Vagina (tissue), 2 donors: Measurements from ENCODE around the gene NLGN4Y. TPM values are rescaled to one million over a fixed set of nuclear protein-coding genes. Genes with fewer than 3 reads are reported as not detected.

Source experiments
- DNase-seq, 2 donors: peaks; one replicate each; pipeline ENCODE4 v3.0.0-alpha.2; 2017; ENCODE audit errors: extremely low spot score in 2 of 2
- H3K27ac ChIP-seq: fragments of 200-600 bp; sonication (generic); one replicate; pipeline ENCODE4 v1.5.1; 2019
- H3K27me3 ChIP-seq: fragments of 200-600 bp; sonication (generic); one replicate; pipeline ENCODE4 v1.5.1; 2019
- H3K36me3 ChIP-seq, 2 donors: fragments of 200-600 bp; sonication (generic); one replicate each; pipeline ENCODE4 v1.5.1; 2017 to 2019
- H3K4me1 ChIP-seq: fragments of 200-600 bp; sonication (generic); one replicate; pipeline ENCODE4 v1.5.1; 2019
- H3K4me3 ChIP-seq, 2 donors: fragments of 200-600 bp; sonication (generic); 1 replicate in 1 of 2; 2 replicates in 1 of 2; pipeline ENCODE4 v1.5.1; 2016 to 2019
- H3K9me3 ChIP-seq: fragments of 200-600 bp; sonication (generic); one replicate; pipeline ENCODE4 v1.5.1; 2019
- POLR2A ChIP-seq, 2 donors: fragments of 450-650 bp; IDR thresholded peaks; one replicate each; pipeline ENCODE4 v1.6.1; 2017; ENCODE audit warnings: antibody characterized with exemption in 2 of 2, mild to moderate bottlenecking in 2 of 2, moderate library complexity in 2 of 2
- POLR2AphosphoS5 ChIP-seq, 2 donors: sonication (generic); formaldehyde crosslinking; IDR thresholded peaks; one replicate each; pipeline ENCODE4 v1.9.0; 2017; ENCODE audit warnings: antibody characterized with exemption in 2 of 2, mild to moderate bottlenecking in 2 of 2, low read depth in 1 of 2; ENCODE audit not compliant: insufficient read depth in 1 of 2
- intact Hi-C: fragments of 100-400 bp; cut with DNase I; formaldehyde crosslinking; loops from one replicate; pipeline ENCODE4 v1.15.1; 2023
- total RNA-seq: library from RNA; depleted of rRNA; stranded (reverse); fragments of >200 nt; gene quantifications from one replicate; pipeline ENCODE4 v1.2.3, GENCODE V29; 2016
- TF ChIP-seq, protein P1 (sequence below), 3 experiments: fragments of 450-650 bp in 2 of 3; fragments of 200-600 bp in 1 of 3; sonication (generic) in 1 of 3; IDR thresholded peaks; one replicate each; pipeline ENCODE4 v1.5.1; 2017 to 2019; ENCODE audit warnings: antibody characterized with exemption in 3 of 3, mild to moderate bottlenecking in 2 of 3, moderate library complexity in 2 of 3

NLGN4Y gene
- total RNA-seq, 1 donor from 2014 or later: not detected

DNA sequence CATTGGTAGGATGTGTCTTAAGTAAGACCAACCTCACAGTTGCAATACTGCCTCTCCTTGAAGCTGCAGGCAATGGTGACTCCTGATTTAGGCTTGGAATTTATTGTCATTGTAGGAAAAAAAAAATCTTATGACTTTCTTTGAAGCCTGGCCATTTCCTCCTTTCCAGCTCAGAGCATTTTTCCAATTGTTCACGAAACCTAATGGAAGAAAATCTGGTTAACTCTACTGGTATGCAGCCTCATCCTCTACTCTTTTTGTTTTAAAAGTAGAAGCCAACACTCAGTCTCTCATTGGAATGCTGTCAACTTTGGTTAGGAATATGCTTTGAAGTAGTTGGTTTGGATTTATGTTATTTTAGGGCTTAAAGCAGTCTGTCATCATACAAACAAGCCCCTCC lies 298.6 kb downstream of the NLGN4Y start:
- intact Hi-C loops: no loop called here
- no peaks in the 10 kb centered on the region for H3K9me3 ChIP-seq

DNA sequence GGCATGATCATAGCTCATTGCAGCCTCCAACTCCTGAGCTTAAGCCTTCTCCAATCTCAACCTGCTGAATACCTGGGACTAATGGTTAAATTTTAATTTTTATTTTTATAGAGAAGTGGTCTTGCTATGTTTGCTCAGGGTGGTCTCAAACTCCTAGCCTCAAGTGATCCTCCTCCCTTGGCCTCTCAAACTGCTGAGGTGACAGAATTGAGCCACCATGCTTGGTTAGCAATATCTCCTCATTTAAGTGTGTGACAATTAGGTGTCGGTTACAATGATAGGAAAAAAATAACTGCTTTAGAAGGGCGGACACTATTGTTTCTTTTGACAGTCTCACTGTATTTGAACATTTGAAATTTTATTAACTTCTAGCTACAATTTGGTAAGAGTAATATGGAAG lies 300.3 kb downstream of the NLGN4Y start:
- H3K27me3 ChIP-seq: no peaks in the 10 kb centered on the region
- no peak for DNase-seq
- TF ChIP-seq POLR2AphosphoS5 (IDR thresholded peaks at IDR 0.05; ENCODE audit: insufficient read depth in 1 of 2, low read depth in 1 of 2): no peak
- no peak for TF ChIP-seq POLR2A (IDR thresholded peaks at IDR 0.05)
- TF ChIP-seq, protein P1, sequence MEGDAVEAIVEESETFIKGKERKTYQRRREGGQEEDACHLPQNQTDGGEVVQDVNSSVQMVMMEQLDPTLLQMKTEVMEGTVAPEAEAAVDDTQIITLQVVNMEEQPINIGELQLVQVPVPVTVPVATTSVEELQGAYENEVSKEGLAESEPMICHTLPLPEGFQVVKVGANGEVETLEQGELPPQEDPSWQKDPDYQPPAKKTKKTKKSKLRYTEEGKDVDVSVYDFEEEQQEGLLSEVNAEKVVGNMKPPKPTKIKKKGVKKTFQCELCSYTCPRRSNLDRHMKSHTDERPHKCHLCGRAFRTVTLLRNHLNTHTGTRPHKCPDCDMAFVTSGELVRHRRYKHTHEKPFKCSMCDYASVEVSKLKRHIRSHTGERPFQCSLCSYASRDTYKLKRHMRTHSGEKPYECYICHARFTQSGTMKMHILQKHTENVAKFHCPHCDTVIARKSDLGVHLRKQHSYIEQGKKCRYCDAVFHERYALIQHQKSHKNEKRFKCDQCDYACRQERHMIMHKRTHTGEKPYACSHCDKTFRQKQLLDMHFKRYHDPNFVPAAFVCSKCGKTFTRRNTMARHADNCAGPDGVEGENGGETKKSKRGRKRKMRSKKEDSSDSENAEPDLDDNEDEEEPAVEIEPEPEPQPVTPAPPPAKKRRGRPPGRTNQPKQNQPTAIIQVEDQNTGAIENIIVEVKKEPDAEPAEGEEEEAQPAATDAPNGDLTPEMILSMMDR (IDR thresholded peaks at IDR 0.05): no peak
- intact Hi-C loops: no loop called here
- no peaks in the 10 kb centered on the region for H3K36me3 ChIP-seq
- no peaks in the 10 kb centered on the region for H3K4me1 ChIP-seq
- H3K4me3 ChIP-seq: no peak overlapping the region
- H3K27ac ChIP-seq: no peak overlapping the region
- no peaks in the 10 kb centered on the region for H3K9me3 ChIP-seq

More for the DNA sequence above, 298.6 kb downstream of the NLGN4Y start:
- no peaks in the 10 kb centered on the region for H3K27me3 ChIP-seq
- no peak for DNase-seq
- H3K4me1 ChIP-seq: no peaks in the 10 kb centered on the region
- no peak for TF ChIP-seq POLR2A (IDR thresholded peaks at IDR 0.05)
- TF ChIP-seq, protein P1 (IDR thresholded peaks at IDR 0.05): no peak
- no peak for TF ChIP-seq POLR2AphosphoS5 (IDR thresholded peaks at IDR 0.05; ENCODE audit: insufficient read depth in 1 of 2, low read depth in 1 of 2)
- H3K36me3 ChIP-seq: no peaks in the 10 kb centered on the region
- H3K4me3 ChIP-seq: no peak overlapping the region
- no peak overlapping the region for H3K27ac ChIP-seq

DNA sequence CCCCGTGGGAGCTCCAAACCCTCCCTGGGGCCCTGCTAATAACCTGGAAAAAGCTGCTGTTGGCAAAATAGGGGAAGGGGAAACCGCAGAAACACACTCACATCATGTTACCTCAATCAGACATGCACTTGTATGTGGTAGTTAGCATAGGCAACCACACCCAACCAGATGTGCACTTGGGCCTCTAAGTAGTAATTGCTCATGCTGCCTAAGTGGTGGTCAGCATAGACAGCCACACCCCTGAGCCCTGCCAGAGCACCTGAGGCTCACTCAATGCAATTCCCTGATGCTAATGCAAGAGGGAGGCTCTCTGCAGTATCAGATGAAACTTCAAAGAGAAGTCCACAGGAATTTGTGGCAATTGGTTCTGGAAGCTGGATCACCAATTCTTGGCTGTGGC lies 301.4 kb downstream of the NLGN4Y start:
- intact Hi-C loops: no loop called here
- DNase-seq: no peak
- TF ChIP-seq POLR2A (IDR thresholded peaks at IDR 0.05): no peak
- TF ChIP-seq, protein P1 (IDR thresholded peaks at IDR 0.05): no peak
- Histone ChIP-seq H3K4me1 (no peaks in the 10 kb centered on the region), H3K9me3 (no peaks in the 10 kb centered on the region), H3K4me3 (no peak overlapping the region), H3K27me3 (no peaks in the 10 kb centered on the region), H3K36me3 (no peaks in the 10 kb centered on the region), H3K27ac (no peak overlapping the region)

DNA sequence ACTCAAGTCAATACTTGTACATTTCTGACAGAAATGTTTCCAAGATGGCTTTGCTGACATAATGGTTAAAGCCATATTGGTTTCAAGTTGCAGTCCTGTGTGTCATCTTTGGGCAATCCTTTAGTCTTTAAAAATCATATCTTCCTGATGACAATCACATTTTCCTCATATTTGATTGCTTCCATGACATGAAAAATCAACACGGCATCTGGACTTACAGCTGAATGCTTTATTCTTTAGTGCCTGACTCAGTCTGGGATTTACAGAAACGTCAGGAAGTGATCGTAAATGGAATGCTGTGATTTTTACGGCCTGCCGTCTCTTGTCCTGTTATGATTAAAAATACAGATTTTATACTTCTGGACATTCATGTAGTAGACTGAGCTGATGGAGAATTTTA lies 304.2 kb downstream of the NLGN4Y start:
- Histone ChIP-seq H3K27me3 (no peaks in the 10 kb centered on the region), H3K4me1 (no peaks in the 10 kb centered on the region), H3K4me3 (no peak overlapping the region), H3K27ac (no peak overlapping the region), H3K36me3 (no peaks in the 10 kb centered on the region), H3K9me3 (no peaks in the 10 kb centered on the region)
- intact Hi-C loops: no loop called here
- DNase-seq: no peak
- TF ChIP-seq POLR2AphosphoS5 (IDR thresholded peaks at IDR 0.05; ENCODE audit: insufficient read depth in 1 of 2, low read depth in 1 of 2) (no peak), POLR2A (IDR thresholded peaks at IDR 0.05) (no peak)
- TF ChIP-seq, protein P1 (IDR thresholded peaks at IDR 0.05): no peak

DNA sequence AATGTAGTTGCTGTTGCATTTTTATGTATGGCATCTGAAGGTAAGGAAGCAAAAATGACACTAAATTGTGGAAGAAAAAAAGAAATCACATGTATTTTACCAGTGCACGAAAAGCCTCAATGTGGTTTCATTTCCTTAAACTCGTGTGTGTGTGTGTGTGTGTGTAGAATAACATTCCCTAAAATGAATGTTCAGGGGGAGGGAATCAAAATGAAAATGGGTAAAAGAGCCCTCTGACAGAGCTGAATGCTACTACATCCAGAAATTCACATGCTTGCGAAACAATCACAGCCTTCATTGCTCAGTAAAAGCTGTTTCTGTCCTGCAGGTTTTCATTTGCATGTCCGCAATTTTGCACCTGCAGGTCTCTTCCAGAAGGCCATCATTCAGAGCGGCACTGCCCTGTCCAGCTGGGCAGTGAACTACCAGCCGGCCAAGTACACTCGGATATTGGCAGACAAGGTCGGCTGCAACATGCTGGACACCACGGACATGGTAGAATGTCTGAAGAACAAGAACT lies 305.1 kb downstream of the NLGN4Y start:
- intact Hi-C loops: no loop called here
- no peaks in the 10 kb centered on the region for H3K36me3 ChIP-seq
- H3K27ac ChIP-seq: no peak overlapping the region
- H3K4me1 ChIP-seq: no peaks in the 10 kb centered on the region
- TF ChIP-seq POLR2AphosphoS5 (IDR thresholded peaks at IDR 0.05; ENCODE audit: insufficient read depth in 1 of 2, low read depth in 1 of 2) (no peak), POLR2A (IDR thresholded peaks at IDR 0.05) (no peak)
- TF ChIP-seq, protein P1 (IDR thresholded peaks at IDR 0.05): no peak
- H3K4me3 ChIP-seq: no peak overlapping the region
- H3K27me3 ChIP-seq: no peaks in the 10 kb centered on the region
- H3K9me3 ChIP-seq: no peaks in the 10 kb centered on the region
- no peak for DNase-seq
